HEK293T (cell line): ENCODE measurements around the gene SHISA9.

Experiments used
- CTCF ChIA-PET: fragments of 350-600 bp; formaldehyde crosslinking; extraction: SDS; loops from one replicate; lab custom pipeline; 2021; ENCODE audit warnings: antibody characterized with exemption, inconsistent platforms; lab: Yijun Ruan, JAX
- POLR2A ChIA-PET: fragments of 350-600 bp; formaldehyde crosslinking; extraction: SDS; loops from one replicate; lab custom pipeline; 2020; ENCODE audit warnings: antibody characterized with exemption, inconsistent platforms; lab: Yijun Ruan, JAX
- DNase-seq: peaks from one replicate; pipeline ENCODE4 v3.0.0; 2012; ENCODE audit warnings: mixed read lengths; ENCODE audit errors: extremely low spot score
- ARNT ChIP-seq: fragments of 450-650 bp; IDR thresholded peaks from 2 replicates; pipeline ENCODE4 v1.6.1; 2017; ENCODE audit warnings: mild to moderate bottlenecking
- BHLHE40 ChIP-seq: fragments of 450-650 bp; IDR thresholded peaks from 2 replicates; pipeline ENCODE4 v1.6.1; 2016; ENCODE audit warnings: mild to moderate bottlenecking, moderate library complexity, borderline replicate concordance
- CTBP1 ChIP-seq: fragments of 450-650 bp; IDR thresholded peaks from 2 replicates; pipeline ENCODE4 v1.6.1; 2016; ENCODE audit warnings: borderline replicate concordance
- ELF4 ChIP-seq: fragments of 450-650 bp; IDR thresholded peaks from 2 replicates; pipeline ENCODE4 v1.6.1; 2017; ENCODE audit warnings: antibody characterized with exemption
- FOXA1 ChIP-seq: fragments of 450-650 bp; IDR thresholded peaks from 2 replicates; pipeline ENCODE4 v1.6.1; 2016; ENCODE audit warnings: mild to moderate bottlenecking
- FOXK2 ChIP-seq: fragments of 450-650 bp; IDR thresholded peaks from 2 replicates; pipeline ENCODE4 v1.6.1; 2016; ENCODE audit warnings: mild to moderate bottlenecking
- FOXM1 ChIP-seq: fragments of 450-650 bp; IDR thresholded peaks from 2 replicates; pipeline ENCODE4 v1.6.1; 2017; ENCODE audit warnings: mild to moderate bottlenecking, borderline replicate concordance
- HDGF ChIP-seq: fragments of 450-650 bp; IDR thresholded peaks from 2 replicates; pipeline ENCODE4 v1.6.1; 2017; ENCODE audit warnings: antibody characterized with exemption, borderline replicate concordance
- L3MBTL2 ChIP-seq: fragments of 450-650 bp; conservative IDR thresholded peaks from 2 replicates; pipeline ENCODE4 v1.6.1; 2016; ENCODE audit warnings: mild to moderate bottlenecking
- LEF1 ChIP-seq: fragments of 450-650 bp; IDR thresholded peaks from 2 replicates; pipeline ENCODE4 v1.6.1; 2017; ENCODE audit warnings: mild to moderate bottlenecking, borderline replicate concordance
- NFRKB ChIP-seq: fragments of 450-650 bp; IDR thresholded peaks from 2 replicates; pipeline ENCODE4 v1.6.1; 2016; ENCODE audit warnings: mild to moderate bottlenecking, moderate library complexity
- SP1 ChIP-seq: fragments of 450-650 bp; IDR thresholded peaks from 2 replicates; pipeline ENCODE4 v1.6.1; 2017
- SUZ12 ChIP-seq: fragments of 450-650 bp; IDR thresholded peaks from 2 replicates; pipeline ENCODE4 v1.6.1; 2016; ENCODE audit warnings: mild to moderate bottlenecking
- TARDBP ChIP-seq: fragments of 450-650 bp; IDR thresholded peaks from 2 replicates; pipeline ENCODE4 v1.6.1; 2016
- ZNF384 ChIP-seq: fragments of 450-650 bp; IDR thresholded peaks from 2 replicates; pipeline ENCODE4 v1.6.1; 2016
- TF ChIP-seq, protein P1 (sequence below): fragments of 450-650 bp; IDR thresholded peaks from 2 replicates; pipeline ENCODE4 v1.6.1; 2016

The SHISA9 gene

DNA sequence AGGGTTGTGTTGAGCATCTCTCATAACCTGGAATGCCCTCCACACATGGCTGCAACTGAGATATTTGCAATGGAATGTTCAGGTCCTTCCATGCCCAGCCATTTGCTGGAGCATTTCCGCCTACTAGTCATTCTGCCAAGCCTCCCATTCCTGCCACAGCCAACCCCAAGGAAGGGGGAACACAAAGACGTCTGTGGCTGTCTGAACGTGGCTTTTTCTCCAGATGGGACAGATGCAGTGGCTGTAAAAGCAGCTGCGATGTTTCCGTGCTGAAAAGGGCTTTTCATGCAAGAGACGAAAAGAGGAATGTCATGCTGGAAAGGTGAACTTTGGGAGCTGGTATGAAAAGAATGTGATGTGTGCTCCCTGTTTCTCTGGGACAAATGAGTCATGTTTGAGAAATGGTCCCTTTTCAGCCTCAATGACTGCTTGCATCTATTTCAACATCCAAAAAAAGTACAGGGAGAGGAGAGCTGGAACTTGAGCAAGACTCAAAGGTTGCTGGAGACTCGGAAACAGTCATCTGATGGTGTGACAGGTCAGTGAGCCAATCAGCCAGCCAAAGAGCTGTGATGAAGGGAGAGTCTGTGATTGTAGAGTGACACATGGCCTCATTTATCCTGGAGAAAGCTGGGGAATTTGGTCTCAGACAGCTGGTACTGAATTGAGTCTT, 208.9 kb downstream of the SHISA9 start:
- TF ChIP-seq SUZ12 (no peak), LEF1 (no peak), FOXM1 (no peak), L3MBTL2 (no peak), ARNT (no peak), CTBP1 (no peak), NFRKB (no peak), TARDBP (no peak)
- TF ChIP-seq, protein P1, sequence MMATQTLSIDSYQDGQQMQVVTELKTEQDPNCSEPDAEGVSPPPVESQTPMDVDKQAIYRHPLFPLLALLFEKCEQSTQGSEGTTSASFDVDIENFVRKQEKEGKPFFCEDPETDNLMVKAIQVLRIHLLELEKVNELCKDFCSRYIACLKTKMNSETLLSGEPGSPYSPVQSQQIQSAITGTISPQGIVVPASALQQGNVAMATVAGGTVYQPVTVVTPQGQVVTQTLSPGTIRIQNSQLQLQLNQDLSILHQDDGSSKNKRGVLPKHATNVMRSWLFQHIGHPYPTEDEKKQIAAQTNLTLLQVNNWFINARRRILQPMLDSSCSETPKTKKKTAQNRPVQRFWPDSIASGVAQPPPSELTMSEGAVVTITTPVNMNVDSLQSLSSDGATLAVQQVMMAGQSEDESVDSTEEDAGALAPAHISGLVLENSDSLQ, result no peak
- ChIA-PET CTCF (no interaction called here), POLR2A (no interaction called here)
- DNase-seq, result no peak

DNA sequence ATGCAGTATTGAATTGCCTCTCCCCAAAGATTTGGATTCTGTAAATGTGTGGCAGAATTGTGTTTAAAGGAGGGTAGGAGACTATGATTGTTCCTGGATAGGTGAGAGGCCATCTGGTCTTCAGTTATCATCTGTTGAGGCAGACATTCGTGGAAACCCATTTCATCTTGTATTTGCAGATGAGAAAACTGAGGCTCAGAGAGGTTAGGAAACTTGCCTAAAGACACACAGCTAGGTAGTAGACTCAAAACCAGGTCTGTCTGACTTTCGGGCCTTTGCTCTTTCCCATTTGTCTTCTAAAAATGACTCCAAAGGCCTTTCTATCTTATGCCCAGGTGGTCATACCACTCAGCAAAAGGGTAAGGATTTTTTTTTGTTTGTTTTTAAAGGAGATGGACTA, 210.3 kb downstream of the SHISA9 start:
- no peak for DNase-seq
- ChIA-PET CTCF (no interaction called here), POLR2A (no interaction called here)
- TF ChIP-seq BHLHE40 (no peak), CTBP1 (no peak), L3MBTL2 (no peak), SP1 (no peak), FOXK2 (no peak), FOXA1 (no peak), ELF4 (no peak)

GRCh38 chr16:13113741-13114140, 212.3 kb downstream of the SHISA9 start:
- ChIA-PET POLR2A (no interaction called here), CTCF (no interaction called here)
- DNase-seq, result no peak

DNA sequence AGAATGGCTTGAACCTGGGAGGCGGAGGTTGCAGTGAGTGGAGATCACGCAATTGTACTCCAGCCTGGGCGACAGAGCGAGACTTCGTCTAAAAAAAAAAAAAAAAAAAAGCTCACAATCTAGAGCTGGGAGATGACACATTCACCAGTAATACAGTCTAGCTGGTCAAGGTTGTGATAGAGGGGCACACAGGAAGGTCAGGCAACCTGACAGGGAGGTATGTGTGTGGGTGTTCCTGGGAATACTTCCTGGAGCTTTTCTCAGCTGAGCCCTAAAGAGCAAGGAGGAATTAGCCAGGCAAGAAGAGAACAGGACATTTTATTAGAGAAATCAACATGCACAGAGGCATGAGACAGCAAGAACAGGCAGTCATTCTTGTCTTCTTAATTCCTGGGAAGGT, 216.7 kb downstream of the SHISA9 start:
- no peak for TF ChIP-seq NFRKB
- no peak for TF ChIP-seq SP1
- no peak for TF ChIP-seq ARNT
- TF ChIP-seq, protein P1, result no peak
- no peak for TF ChIP-seq BHLHE40
- TF ChIP-seq FOXA1, result no peak
- no peak for TF ChIP-seq ZNF384
- no peak for TF ChIP-seq HDGF
- ChIA-PET POLR2A (no interaction called here), CTCF (interaction anchor here (0.6 kb wide), 1 partner anchor 936 kb away, joined by 3 read pairs; no protein-coding TSS in a partner anchor)
- DNase-seq, result no peak

More at GRCh38 chr16:13113741-13114140, 212.3 kb downstream of the SHISA9 start:
- no peak for TF ChIP-seq CTBP1
- no peak for TF ChIP-seq HDGF
- TF ChIP-seq ZNF384, result no peak
- TF ChIP-seq SP1, result no peak
- no peak for TF ChIP-seq L3MBTL2
- no peak for TF ChIP-seq NFRKB
- no peak for TF ChIP-seq SUZ12
- TF ChIP-seq TARDBP, result no peak
- TF ChIP-seq FOXK2, result no peak
- TF ChIP-seq BHLHE40, result no peak
- no peak for TF ChIP-seq ELF4
- no peak for TF ChIP-seq ARNT
- no peak for TF ChIP-seq FOXA1
- no peak for TF ChIP-seq LEF1
- TF ChIP-seq, protein P1, result no peak
- no peak for TF ChIP-seq FOXM1

DNA sequence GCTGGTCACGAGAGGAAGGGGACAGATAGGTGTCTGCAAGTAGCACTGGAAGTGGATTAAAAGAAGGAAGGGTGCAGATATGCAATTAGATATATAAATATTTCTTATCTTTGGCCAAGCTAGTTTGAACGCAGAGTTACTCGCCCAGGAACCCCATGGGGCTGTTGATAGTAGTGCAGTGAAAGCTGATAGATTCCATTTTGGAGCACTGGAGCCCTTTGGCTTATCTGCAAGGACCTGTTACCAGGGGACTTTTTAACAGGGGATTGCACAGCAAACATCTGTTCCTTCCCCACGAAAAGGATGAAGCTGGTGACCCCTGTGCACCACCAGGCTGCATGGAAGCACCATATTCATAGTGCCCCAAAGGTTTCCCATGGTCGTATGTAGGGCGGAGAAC, 218.7 kb downstream of the SHISA9 start:
- DNase-seq, result no peak
- POLR2A ChIA-PET, result no interaction called here
- TF ChIP-seq NFRKB, result no peak
- no peak for TF ChIP-seq ELF4
- no peak for TF ChIP-seq SUZ12
- no peak for TF ChIP-seq SP1
- no peak for TF ChIP-seq ZNF384
- TF ChIP-seq BHLHE40, result no peak
- no peak for TF ChIP-seq L3MBTL2
- TF ChIP-seq ARNT, result no peak
- TF ChIP-seq TARDBP, result no peak
- no peak for TF ChIP-seq LEF1
- TF ChIP-seq CTBP1, result no peak
- TF ChIP-seq, protein P1, result no peak
- TF ChIP-seq FOXM1, result no peak
- no peak for TF ChIP-seq HDGF
- no peak for TF ChIP-seq FOXA1
- TF ChIP-seq FOXK2, result no peak
- CTCF ChIA-PET, result no interaction called here

DNA sequence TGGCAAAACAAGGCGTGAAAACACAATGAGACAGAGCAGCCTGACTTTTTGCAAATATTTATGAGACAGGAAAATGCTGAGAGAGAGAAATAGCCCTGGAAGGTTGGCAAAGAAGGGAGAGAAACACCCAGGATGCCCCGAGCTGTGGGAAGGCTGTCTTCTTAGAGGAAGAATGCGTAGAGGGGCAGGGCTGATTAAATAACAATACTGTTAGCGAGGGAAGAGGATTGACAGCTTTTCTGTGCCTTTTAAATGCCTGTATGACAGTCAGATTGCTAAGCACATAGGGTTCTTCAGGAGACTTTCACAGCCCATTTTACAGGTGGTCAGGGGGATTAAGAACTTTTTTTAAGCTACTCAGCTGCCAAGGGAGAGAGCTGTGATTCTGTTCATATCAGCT, 219.2 kb downstream of the SHISA9 start:
- TF ChIP-seq, protein P1, result no peak
- TF ChIP-seq HDGF (no peak), SP1 (no peak), TARDBP (no peak), L3MBTL2 (no peak), FOXK2 (no peak), FOXM1 (no peak), BHLHE40 (no peak), ELF4 (no peak), ZNF384 (no peak), LEF1 (no peak)
- DNase-seq, result no peak
- CTCF ChIA-PET, result no interaction called here
- POLR2A ChIA-PET, result no interaction called here
